Parathyroid adenoma (tissue), 2 donors: ENCODE results near the gene IMMP2L.

Experiments used
- H2AFZ ChIP-seq: fragments of 300-600 bp; sonication (generic); one replicate; pipeline ENCODE4 v1.7.0; 2017; ENCODE audit warnings: antibody characterized with exemption, mild to moderate bottlenecking
- H3K27ac ChIP-seq: fragments of 300-600 bp; sonication (generic); one replicate; pipeline ENCODE4 v1.7.0; 2017
- H3K27me3 ChIP-seq: fragments of 300-600 bp; sonication (generic); one replicate; pipeline ENCODE4 v1.7.0; 2017; ENCODE audit warnings: low read length; ENCODE audit not compliant: control insufficient read depth, insufficient read depth
- H3K36me3 ChIP-seq: fragments of 300-600 bp; sonication (generic); one replicate; pipeline ENCODE4 v1.7.0; 2017; ENCODE audit warnings: low read length; ENCODE audit not compliant: control insufficient read depth, insufficient read depth
- H3K4me1 ChIP-seq: fragments of 300-600 bp; sonication (generic); one replicate; pipeline ENCODE4 v1.7.0; 2017; ENCODE audit warnings: control low read depth
- H3K4me2 ChIP-seq: fragments of 300-600 bp; sonication (generic); one replicate; pipeline ENCODE4 v1.7.0; 2017; ENCODE audit warnings: low read length
- H3K4me3 ChIP-seq: fragments of 300-600 bp; sonication (generic); one replicate; pipeline ENCODE4 v1.7.0; 2017; ENCODE audit warnings: low read depth, low read length
- H3K79me2 ChIP-seq: fragments of 300-600 bp; sonication (generic); one replicate; pipeline ENCODE4 v1.7.0; 2017; ENCODE audit warnings: control low read depth
- H3K9ac ChIP-seq: fragments of 300-600 bp; sonication (generic); one replicate; pipeline ENCODE4 v1.7.0; 2017; ENCODE audit warnings: mild to moderate bottlenecking
- H3K9me3 ChIP-seq: fragments of 300-600 bp; sonication (generic); one replicate; pipeline ENCODE4 v1.7.0; 2017; ENCODE audit warnings: low read length; ENCODE audit not compliant: control insufficient read depth
- CTCF ChIP-seq: fragments of 300-600 bp; sonication (generic); IDR thresholded peaks from one replicate; pipeline ENCODE4 v1.7.0; 2017; ENCODE audit warnings: antibody characterized with exemption, mild to moderate bottlenecking
- donor health status: primary hyperparathyroidism.

Gene IMMP2L

GRCh38 chr7:110863258-110863657 lies 699.0 kb downstream of the IMMP2L start:
- no peaks in the 10 kb centered on the region for H3K27me3 ChIP-seq
- H3K27ac ChIP-seq = no peak overlapping the region
- H3K4me3 ChIP-seq = no peak overlapping the region
- no peak overlapping the region for H3K4me2 ChIP-seq
- no peak for TF ChIP-seq CTCF
- H3K79me2 ChIP-seq = no peaks in the 10 kb centered on the region
- H2AFZ ChIP-seq = no peak overlapping the region
- H3K4me1 ChIP-seq = no peaks in the 10 kb centered on the region
- H3K9ac ChIP-seq = no peak overlapping the region
- no peaks in the 10 kb centered on the region for H3K36me3 ChIP-seq
- H3K9me3 ChIP-seq = no peaks in the 10 kb centered on the region

- no peak overlapping the region for H3K4me2 ChIP-seq
- H3K79me2 ChIP-seq = no peaks in the 10 kb centered on the region
- TF ChIP-seq CTCF = no peak
- H3K4me3 ChIP-seq = no peak overlapping the region
- no peak overlapping the region for H3K27ac ChIP-seq
- H3K9me3 ChIP-seq = no peaks in the 10 kb centered on the region
- H3K4me1 ChIP-seq = no peaks in the 10 kb centered on the region
- H2AFZ ChIP-seq = no peak overlapping the region
- H3K9ac ChIP-seq = no peak overlapping the region
- H3K27me3 ChIP-seq = no peaks in the 10 kb centered on the region
- no peaks in the 10 kb centered on the region for H3K36me3 ChIP-seq
Observed at GRCh38 chr7:110861163-110861562, 701.1 kb downstream of the IMMP2L start.

- H3K27ac ChIP-seq = no peak overlapping the region
- no peak overlapping the region for H3K4me2 ChIP-seq
- H3K9ac ChIP-seq = no peak overlapping the region
- no peaks in the 10 kb centered on the region for H3K36me3 ChIP-seq
- no peak overlapping the region for H3K4me3 ChIP-seq
- H2AFZ ChIP-seq = no peak overlapping the region
- H3K4me1 ChIP-seq = no peaks in the 10 kb centered on the region
- no peaks in the 10 kb centered on the region for H3K79me2 ChIP-seq
- no peaks in the 10 kb centered on the region for H3K9me3 ChIP-seq
- no peak for TF ChIP-seq CTCF
- no peaks in the 10 kb centered on the region for H3K27me3 ChIP-seq
Observed at GRCh38 chr7:110857106-110857505, 705.2 kb downstream of the IMMP2L start.

GRCh38 chr7:110856704-110857103 lies 705.6 kb downstream of the IMMP2L start:
- Histone ChIP-seq H3K27ac (no peak overlapping the region), H3K36me3 (no peaks in the 10 kb centered on the region), H3K9ac (no peak overlapping the region), H3K4me2 (no peak overlapping the region), H3K79me2 (no peaks in the 10 kb centered on the region), H3K4me3 (no peak overlapping the region), H3K4me1 (no peaks in the 10 kb centered on the region), H2AFZ (no peak overlapping the region), H3K27me3 (no peaks in the 10 kb centered on the region), H3K9me3 (no peaks in the 10 kb centered on the region)
- no peak for TF ChIP-seq CTCF

GRCh38 chr7:110854651-110855050 lies 707.6 kb downstream of the IMMP2L start:
- Histone ChIP-seq H3K4me2 (no peak overlapping the region), H3K27ac (no peak overlapping the region), H3K9me3 (no peaks in the 10 kb centered on the region), H3K9ac (no peak overlapping the region), H3K36me3 (no peaks in the 10 kb centered on the region), H2AFZ (no peak overlapping the region), H3K4me1 (no peaks in the 10 kb centered on the region), H3K79me2 (no peaks in the 10 kb centered on the region), H3K27me3 (no peaks in the 10 kb centered on the region), H3K4me3 (no peak overlapping the region)
- no peak for TF ChIP-seq CTCF
